ENCODE measurements around the gene PLIN5.

Gene PLIN5

DNA sequence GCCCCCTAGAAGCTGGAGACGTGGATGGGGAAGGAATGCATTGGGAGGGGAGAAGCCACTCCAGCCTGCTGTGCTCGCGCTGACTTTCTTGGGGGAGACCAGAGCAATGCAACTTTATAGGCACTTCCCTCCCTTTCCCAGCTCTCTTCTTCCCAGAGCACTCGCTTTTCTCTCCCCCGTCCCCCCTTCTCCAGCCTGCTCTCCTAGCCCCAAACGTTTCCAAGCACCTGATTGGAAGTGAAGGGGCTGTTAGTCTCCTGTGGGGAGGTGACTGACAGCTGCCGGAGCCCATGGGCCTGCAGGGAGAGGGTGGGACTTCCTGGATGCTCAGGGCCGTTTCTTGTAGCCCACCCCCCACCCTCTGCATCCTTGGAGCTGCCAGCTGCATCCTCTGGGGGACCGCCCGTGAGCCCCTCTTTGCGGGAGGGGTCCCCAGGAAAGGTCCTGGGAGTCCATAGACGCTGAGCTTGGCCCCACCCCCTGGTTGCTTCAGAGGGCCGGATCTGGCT is 60.5 kb downstream of the PLIN5 start:
- H3K4me3 ChIP-seq (ENCODE audit: low read depth, low read length) = peak overlapping the region; percentile 86
- in situ Hi-C loops (cut with HindIII; ENCODE audit: low sequenced_read_pairs) = no loop called here
- TF ChIP-seq, protein P1, sequence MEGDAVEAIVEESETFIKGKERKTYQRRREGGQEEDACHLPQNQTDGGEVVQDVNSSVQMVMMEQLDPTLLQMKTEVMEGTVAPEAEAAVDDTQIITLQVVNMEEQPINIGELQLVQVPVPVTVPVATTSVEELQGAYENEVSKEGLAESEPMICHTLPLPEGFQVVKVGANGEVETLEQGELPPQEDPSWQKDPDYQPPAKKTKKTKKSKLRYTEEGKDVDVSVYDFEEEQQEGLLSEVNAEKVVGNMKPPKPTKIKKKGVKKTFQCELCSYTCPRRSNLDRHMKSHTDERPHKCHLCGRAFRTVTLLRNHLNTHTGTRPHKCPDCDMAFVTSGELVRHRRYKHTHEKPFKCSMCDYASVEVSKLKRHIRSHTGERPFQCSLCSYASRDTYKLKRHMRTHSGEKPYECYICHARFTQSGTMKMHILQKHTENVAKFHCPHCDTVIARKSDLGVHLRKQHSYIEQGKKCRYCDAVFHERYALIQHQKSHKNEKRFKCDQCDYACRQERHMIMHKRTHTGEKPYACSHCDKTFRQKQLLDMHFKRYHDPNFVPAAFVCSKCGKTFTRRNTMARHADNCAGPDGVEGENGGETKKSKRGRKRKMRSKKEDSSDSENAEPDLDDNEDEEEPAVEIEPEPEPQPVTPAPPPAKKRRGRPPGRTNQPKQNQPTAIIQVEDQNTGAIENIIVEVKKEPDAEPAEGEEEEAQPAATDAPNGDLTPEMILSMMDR (IDR thresholded peaks at IDR 0.05; ENCODE audit: low read depth, low read length) = no peak
- DNase-seq (ENCODE audit: low read depth, low spot score) = peak; percentile 70

DNA sequence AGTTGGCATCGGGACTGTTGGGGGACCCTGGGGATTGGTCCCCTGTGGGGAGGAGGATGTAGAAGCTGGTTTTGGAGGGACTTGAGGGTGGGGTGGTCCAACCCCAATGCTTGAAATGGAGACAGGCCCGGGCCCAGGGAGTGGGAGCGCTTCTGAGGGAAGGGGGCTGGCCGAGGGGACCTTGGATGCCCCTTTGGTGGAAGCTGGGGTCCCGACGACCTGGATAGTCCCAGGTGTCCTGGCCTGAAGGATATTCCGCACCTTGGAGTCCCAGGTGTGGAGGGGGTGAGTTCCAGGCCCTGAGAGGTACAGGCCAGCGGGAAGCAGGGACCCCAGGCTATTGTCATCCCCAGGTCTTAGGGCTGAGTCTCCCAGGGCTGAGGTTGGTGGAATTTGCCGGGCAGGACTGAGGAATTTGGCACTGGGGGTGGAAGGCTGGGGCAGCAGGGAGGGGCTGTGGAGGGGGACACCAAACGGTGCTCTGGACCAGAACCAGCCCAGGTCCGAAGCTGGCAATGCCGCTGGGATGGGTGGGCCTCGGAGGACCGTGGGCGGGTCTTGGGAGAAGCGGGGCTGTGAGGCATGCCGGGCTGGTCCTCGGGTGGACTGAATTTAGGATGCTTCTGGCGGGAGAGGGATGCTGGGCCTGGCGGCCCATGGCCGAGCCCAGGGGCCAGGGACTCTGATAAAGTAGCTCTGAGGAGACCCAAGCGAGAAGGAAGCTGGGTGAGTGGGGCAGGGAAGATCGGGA is 61.1 kb downstream of the PLIN5 start:
- H3K4me3 ChIP-seq (ENCODE audit: low read depth, low read length) = peak overlapping the region; percentile 86
- in situ Hi-C loops (cut with HindIII; ENCODE audit: low sequenced_read_pairs) = no loop called here
- TF ChIP-seq, protein P1 (IDR thresholded peaks at IDR 0.05; ENCODE audit: low read depth, low read length) = no peak
- no peak for DNase-seq (ENCODE audit: low read depth, low spot score)

DNA sequence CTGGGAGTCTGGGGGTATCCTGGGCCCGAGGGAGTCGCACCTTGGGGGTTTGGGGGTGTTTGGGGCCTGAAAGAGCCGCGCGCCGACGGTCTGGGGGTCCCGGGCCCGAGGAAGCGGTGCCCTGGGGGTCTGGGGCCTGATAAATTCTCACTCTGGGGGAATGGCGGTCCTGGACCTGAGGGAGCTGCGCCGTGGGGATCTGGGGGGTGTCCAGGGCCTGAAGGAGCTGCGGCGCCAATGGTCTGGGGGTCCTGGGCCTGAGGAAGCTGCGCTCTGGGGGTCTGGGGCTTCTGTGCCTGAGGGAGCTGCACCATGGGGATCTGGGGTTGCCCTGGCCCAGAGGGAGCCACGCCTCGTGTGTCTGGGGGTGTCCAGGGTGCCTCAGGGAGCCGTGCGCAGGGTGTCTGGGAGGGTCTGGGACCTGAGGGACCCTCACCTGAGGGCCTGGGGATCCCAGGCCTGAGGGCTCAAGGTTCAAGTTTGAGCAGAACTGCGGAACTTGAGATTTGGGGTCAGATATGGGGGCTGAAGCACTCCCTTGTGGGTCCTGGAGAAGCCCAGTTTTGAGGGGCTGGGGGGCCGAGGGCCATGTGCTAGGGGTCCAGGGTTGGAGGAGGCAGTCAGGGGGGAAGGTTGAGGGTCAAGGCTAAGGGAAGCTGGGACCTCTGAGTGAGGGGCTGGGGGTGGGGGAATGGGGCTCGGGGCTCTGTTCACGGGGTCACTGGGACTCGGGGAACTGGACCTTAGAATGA is 61.8 kb downstream of the PLIN5 start:
- DNase-seq (ENCODE audit: low read depth, low spot score) = no peak
- peak overlapping the region; percentile 86 for H3K4me3 ChIP-seq (ENCODE audit: low read depth, low read length)
- TF ChIP-seq, protein P1 (IDR thresholded peaks at IDR 0.05; ENCODE audit: low read depth, low read length) = no peak
- in situ Hi-C loops (cut with HindIII; ENCODE audit: low sequenced_read_pairs) = no loop called here

All from astrocyte of the spinal cord (primary cell).